Natural killer cell treated with Interleukin-12 subunit alpha and Interleukin-12 subunit beta and Interleukin-15 and Interleukin-18, amount 100 ng/mL, for 72 hours (primary cell): ENCODE results near the gene SPIRE2. TPM values are rescaled to one million over a fixed set of nuclear protein-coding genes. Genes with fewer than 3 reads are reported as not detected.

Experiments
- ATAC-seq, 2 donors: fragments of 150-1000 bp; cut with Tn5 transposase in 1 of 2; sonication (Bioruptor Pico), chemical (Tn5 transposase) in 1 of 2; 2 replicates each; pipeline ENCODE4 v1.10.0; 2021
- DNase-seq: peaks from one replicate; pipeline ENCODE4 v3.0.0; 2022; ENCODE audit warnings: low spot score
- H3K27ac Mint-ChIP-seq, 2 donors: 1 replicate in 1 of 2; 2 replicates in 1 of 2; pipeline ENCODE4 v1.8.0; 2022; ENCODE audit warnings: mixed read lengths in 2 of 2, mild to moderate bottlenecking in 1 of 2, moderate library complexity in 1 of 2
- H3K27me3 Mint-ChIP-seq, 2 donors: 1 replicate in 1 of 2; 2 replicates in 1 of 2; pipeline ENCODE4 v1.8.0; 2022; ENCODE audit warnings: mixed read lengths in 2 of 2
- H3K36me3 Mint-ChIP-seq: one replicate; pipeline ENCODE4 v1.8.0; 2022; ENCODE audit warnings: mixed read lengths
- H3K4me1 Mint-ChIP-seq, 2 donors: 1 replicate in 1 of 2; 2 replicates in 1 of 2; pipeline ENCODE4 v1.8.0; 2022; ENCODE audit warnings: low read depth in 2 of 2, mixed read lengths in 2 of 2, mild to moderate bottlenecking in 1 of 2
- H3K4me3 Mint-ChIP-seq: one replicate; pipeline ENCODE4 v1.8.0; 2022; ENCODE audit warnings: mixed read lengths
- H3K9me3 Mint-ChIP-seq: 2 replicates; pipeline ENCODE4 v1.8.0; 2022; ENCODE audit warnings: mixed read lengths
- total RNA-seq, 2 donors: library from RNA; stranded (reverse); gene quantifications; one replicate each; pipeline ENCODE4 v1.2.3, GENCODE V29; 2022

SPIRE2 gene
- total RNA-seq, 2 donors from 2014 or later, result 2.5 to 3.9 TPM

- H3K36me3 Mint-ChIP-seq, result no peaks in the 10 kb centered on the region
- H3K4me1 Mint-ChIP-seq, result peaks cover 24% of the 10 kb centered on the region in 2 donors
- H3K27me3 Mint-ChIP-seq, result peaks cover 10 to 13% of the 10 kb centered on the region in 2 donors
- H3K9me3 Mint-ChIP-seq, result no peaks in the 10 kb centered on the region
- peak overlapping the region in 1 of 2 donors; percentile 30 for H3K27ac Mint-ChIP-seq
- no peak for ATAC-seq
- peak overlapping the region; percentile 41 for H3K4me3 Mint-ChIP-seq
- DNase-seq, result peak; percentile 46
Observed at GRCh38 chr16:89919535-89920406, 91.5 kb downstream of the SPIRE2 start.

- H3K27me3 Mint-ChIP-seq, result peaks cover 10 to 13% of the 10 kb centered on the region in 2 donors
- H3K4me1 Mint-ChIP-seq, result peaks cover 24% of the 10 kb centered on the region in 2 donors
- H3K36me3 Mint-ChIP-seq, result no peaks in the 10 kb centered on the region
- ATAC-seq (no peak), DNase-seq (no peak)
- no peak overlapping the region for H3K27ac Mint-ChIP-seq
- peak overlapping the region; percentile 10 for H3K4me3 Mint-ChIP-seq
- no peaks in the 10 kb centered on the region for H3K9me3 Mint-ChIP-seq
Observed at GRCh38 chr16:89920723-89921122, 92.4 kb downstream of the SPIRE2 start.

Other genes starting within 250 kb of the SPIRE2 start
- not detected for gene DPEP1, start 214.8 kb upstream of the SPIRE2 start, total RNA-seq
- 100 to 1,000 TPM in 1 of 2 donors, 10 to 100 TPM in 1; 92.8 to 146 TPM for gene CHMP1A, start 170.8 kb upstream of the SPIRE2 start, total RNA-seq
- gene SPATA33, start 170.6 kb upstream of the SPIRE2 start, total RNA-seq, result 10 to 100 TPM in 1 of 2 donors, 1 to 10 TPM in 1; 9.3 to 19.1 TPM
- gene CDK10, start 141.8 kb upstream of the SPIRE2 start, total RNA-seq, result 100 to 1,000 TPM in 1 of 2 donors, 10 to 100 TPM in 1; 60.8 to 115 TPM
- 1 to 10 TPM; 6.8 to 8.4 TPM for gene SPATA2L, start 126.8 kb upstream of the SPIRE2 start, total RNA-seq
- gene VPS9D1, start 107.6 kb upstream of the SPIRE2 start, total RNA-seq, result 10 to 100 TPM in 1 of 2 donors, 1 to 10 TPM in 1; 9.0 to 11.0 TPM
- gene ZNF276, start 106.9 kb upstream of the SPIRE2 start, total RNA-seq, result 10 to 100 TPM; 36.0 to 72.1 TPM
- 100 to 1,000 TPM in 1 of 2 donors, 10 to 100 TPM in 1; 77.5 to 364 TPM for gene FANCA, start 11.8 kb upstream of the SPIRE2 start, total RNA-seq
- 100 to 1,000 TPM; 239 to 382 TPM for gene TCF25, start 45.1 kb downstream of the SPIRE2 start, total RNA-seq
- 10 to 100 TPM in 1 of 2 donors, 1 to 10 TPM in 1; 9.3 to 13.0 TPM for gene MC1R, start 90.4 kb downstream of the SPIRE2 start, total RNA-seq
- 10 to 100 TPM in 1 of 2 donors, 1 to 10 TPM in 1; 9.6 to 10.9 TPM for gene TUBB3, start 94.9 kb downstream of the SPIRE2 start, total RNA-seq
- gene DEF8, start 120.3 kb downstream of the SPIRE2 start, total RNA-seq, result 10 to 100 TPM; 44.2 to 55.5 TPM
- not detected for gene DBNDD1, start 191.0 kb downstream of the SPIRE2 start, total RNA-seq
- not detected for gene PRDM7, start 248.9 kb downstream of the SPIRE2 start, total RNA-seq